Kidney glomerular epithelial cell (primary cell): Measurements from ENCODE around the gene MED15.

Experiments
- DNase-seq: peaks from one replicate; lab custom pipeline; 2025; lab: John Stamatoyannopoulos, UW

Gene MED15

GRCh38 chr22:20625270-20625669 is 117.9 kb downstream of the MED15 start:
- no peak for DNase-seq

GRCh38 chr22:20626811-20627210 is 119.4 kb downstream of the MED15 start:
- no peak for DNase-seq

- no peak for DNase-seq
Measured at GRCh38 chr22:20627432-20627831, 120.0 kb downstream of the MED15 start.

- DNase-seq, result no peak
Measured at GRCh38 chr22:20628081-20628939, 120.9 kb downstream of the MED15 start.

- DNase-seq, result no peak
Measured at GRCh38 chr22:20629401-20629800, 122.0 kb downstream of the MED15 start.

GRCh38 chr22:20630873-20631617 is 123.6 kb downstream of the MED15 start:
- DNase-seq, result no peak

- no peak for DNase-seq
Measured at GRCh38 chr22:20632082-20632481, 124.7 kb downstream of the MED15 start.

GRCh38 chr22:20632518-20632917 is 125.1 kb downstream of the MED15 start:
- no peak for DNase-seq

GRCh38 chr22:20634560-20635226 is 127.3 kb downstream of the MED15 start:
- DNase-seq, result no peak

GRCh38 chr22:20635227-20635591 is 127.8 kb downstream of the MED15 start:
- no peak for DNase-seq

GRCh38 chr22:20636075-20636812 is 128.8 kb downstream of the MED15 start:
- DNase-seq, result no peak

- DNase-seq, result no peak
Measured at GRCh38 chr22:20636945-20637344, 129.5 kb downstream of the MED15 start.
